CD4-positive, alpha-beta T cell treated with Interleukin-12 subunit alpha and Interleukin-12 subunit beta, for 1 hour (primary cell): ENCODE data around the gene SENP5.
A peak's percentile ranks its signal among the peaks of the same experiment; 100 is the strongest.
"Not testable (repeated sequence)": the region's sequence is repeated elsewhere in the genome, so short reads cannot be mapped to it uniquely, and the experiment has no call there.

Experiments used
- DNase-seq: peaks from one replicate; pipeline ENCODE4 v3.0.0-alpha.2; 2020

Gene SENP5

GRCh38 chr3:196867507-196868296 lies at the start of gene SENP5:
SENP5 (plus strand) TSS chr3:196867920; CDS start chr3:196885182, 17,262 bp downstream.
- peak; percentile 90 for DNase-seq

GRCh38 chr3:196821806-196822355 lies 45.8 kb upstream of the SENP5 start:
- no peak for DNase-seq

- not testable (repeated sequence) for DNase-seq
These were observed 38.1 kb upstream of the SENP5 start for GRCh38 chr3:196829651-196830050.

GRCh38 chr3:196835086-196835485 lies 32.6 kb upstream of the SENP5 start:
- DNase-seq: no peak

- DNase-seq: not testable (repeated sequence)
These were observed 31.1 kb upstream of the SENP5 start for GRCh38 chr3:196836626-196837025.

DNA sequence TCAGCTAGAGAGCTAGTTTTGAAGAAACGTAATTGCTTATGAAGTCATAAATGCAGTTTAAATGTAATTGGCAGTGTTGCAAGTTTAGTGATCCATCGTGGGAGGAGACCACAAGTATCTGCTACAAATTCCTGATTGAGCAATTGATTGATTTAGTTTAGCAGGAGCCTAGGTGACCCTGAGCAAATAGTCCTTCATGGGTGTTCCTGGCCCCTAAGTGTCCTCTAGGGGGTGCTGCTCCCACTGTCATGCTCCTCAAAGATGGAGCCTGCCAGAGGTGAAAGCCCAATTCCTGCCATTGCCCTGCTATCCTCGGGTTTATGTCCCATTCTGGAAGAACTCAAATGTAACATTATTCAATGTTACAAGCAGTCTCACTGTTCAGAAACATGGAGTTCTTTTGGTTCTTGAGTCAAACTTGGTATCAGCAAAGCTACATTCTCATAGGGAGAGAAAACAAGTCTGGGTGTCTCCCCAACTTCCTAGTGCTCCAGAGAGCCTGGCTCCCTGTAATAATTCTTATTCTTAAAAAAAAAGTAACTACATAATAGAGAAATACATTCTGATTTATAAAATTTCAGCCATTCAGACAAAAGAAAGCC lies 29.8 kb upstream of the SENP5 start:
- DNase-seq: peak; percentile 80

- not testable (repeated sequence) for DNase-seq
These were observed 28.4 kb upstream of the SENP5 start for GRCh38 chr3:196839351-196839750.

GRCh38 chr3:196842567-196843434 lies 24.9 kb upstream of the SENP5 start:
- DNase-seq: no peak

- no peak for DNase-seq
These were observed 24.1 kb upstream of the SENP5 start for GRCh38 chr3:196843435-196844110.

GRCh38 chr3:196844235-196845219 lies 23.2 kb upstream of the SENP5 start:
- DNase-seq: not testable (repeated sequence)

DNA sequence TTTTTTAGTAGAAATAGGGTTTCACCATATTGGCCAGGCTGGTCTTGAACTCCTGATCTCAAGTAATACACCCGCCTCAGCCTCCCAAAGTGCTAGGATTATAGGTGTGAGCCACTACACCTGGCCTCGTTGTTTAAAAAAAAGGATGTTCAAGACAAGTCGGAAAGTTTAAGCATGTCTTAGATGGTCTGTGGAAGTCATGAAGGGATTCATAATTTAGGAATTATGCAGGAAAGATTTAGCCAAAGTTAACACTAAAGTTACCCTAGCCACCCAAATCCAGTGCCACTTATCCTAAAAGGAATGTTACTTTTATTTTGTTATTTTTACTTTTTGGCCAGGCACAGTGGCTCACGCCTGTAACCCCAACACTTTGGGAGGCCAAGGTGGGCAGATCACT lies 19.3 kb upstream of the SENP5 start:
- not testable (repeated sequence) for DNase-seq

- no peak for DNase-seq
These were observed 18.5 kb upstream of the SENP5 start for GRCh38 chr3:196849180-196849741.

DNA sequence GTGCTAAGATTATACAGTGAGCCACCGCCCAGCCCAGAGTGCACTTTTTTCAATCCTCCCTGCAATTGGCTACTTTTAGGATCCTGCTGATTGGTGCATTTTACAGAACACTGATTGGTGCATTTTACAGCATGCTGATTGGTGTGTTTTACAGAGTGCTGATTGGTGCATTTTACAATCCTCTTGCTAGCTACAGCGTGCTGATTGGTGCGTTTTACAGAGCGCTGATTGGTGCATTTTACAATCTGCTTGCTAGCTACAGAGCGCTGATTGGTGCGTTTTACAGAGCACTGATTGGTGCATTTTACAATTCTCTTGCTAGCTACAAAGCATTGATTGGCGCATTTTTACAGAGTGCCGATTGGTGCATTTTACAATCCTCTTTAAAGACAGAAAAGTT lies 4.7 kb upstream of the SENP5 start:
- DNase-seq: not testable (repeated sequence)

DNA sequence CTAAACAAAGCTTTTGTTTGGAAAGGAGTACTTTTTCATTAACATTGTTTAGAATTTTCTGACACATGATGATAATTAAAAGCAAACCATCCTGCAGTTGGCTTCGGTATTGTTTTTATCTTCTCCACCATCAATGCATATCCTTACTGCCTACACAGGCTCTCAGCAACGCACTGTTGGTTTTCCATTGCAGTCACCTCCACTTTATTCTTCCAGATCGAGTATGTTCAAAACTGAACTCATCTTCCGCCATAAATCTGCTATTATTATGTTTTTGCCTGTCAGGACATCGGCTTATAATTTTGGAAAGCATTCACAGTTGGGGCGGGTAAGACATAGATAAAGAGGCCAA lies 589 bp upstream of the SENP5 start:
- DNase-seq: no peak

DNA sequence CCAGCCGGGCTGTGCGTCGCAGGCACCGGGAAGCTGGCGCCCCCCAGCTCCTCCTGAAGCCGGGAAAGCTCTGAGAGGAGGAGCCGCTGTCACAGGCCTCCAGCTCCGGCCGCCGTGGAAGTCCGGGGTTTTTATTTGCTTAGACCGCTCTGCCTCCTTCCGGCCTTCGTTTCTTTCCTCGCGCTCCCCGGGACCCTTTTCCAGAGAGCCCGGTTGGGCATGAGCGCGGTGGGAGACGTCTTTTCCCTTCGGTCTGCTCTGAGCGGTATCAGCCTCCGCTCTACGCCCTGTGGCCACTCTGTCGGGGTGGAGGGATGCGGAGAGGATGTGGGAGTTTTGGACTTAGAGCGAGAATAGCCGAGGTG lies 559 bp downstream of the SENP5 start:
- DNase-seq: peak; percentile 12

GRCh38 chr3:196872316-196872715 lies 4.6 kb downstream of the SENP5 start:
- DNase-seq: no peak

DNA sequence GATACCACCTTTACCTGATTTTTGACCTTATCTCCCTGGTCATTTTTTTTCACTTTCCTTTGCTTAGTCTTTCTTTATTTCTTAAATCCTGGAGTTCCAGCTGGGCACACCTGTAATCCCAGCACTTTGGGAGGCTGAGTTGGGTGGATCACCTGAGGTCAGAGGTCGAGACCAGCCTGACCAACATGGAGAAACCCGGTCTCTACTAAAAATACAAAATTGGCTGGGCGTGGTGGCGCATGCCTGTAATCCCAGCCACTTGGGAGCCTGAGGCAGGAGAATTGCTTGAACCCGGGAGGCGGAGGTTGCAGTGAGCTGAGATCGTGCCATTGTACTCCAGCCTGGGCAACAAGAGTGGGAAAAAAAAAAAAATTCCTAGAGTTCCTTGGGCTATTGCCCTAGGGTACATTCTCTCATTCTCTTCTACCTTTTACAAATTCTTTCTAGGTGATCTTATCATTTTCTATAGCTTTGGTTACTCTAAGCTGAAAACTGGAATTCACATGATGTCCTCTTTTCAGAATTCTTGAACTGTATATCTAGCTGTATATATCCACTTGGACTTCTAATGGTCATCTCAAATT lies 6.9 kb downstream of the SENP5 start:
- not testable (repeated sequence) for DNase-seq

GRCh38 chr3:196875258-196875657 lies 7.5 kb downstream of the SENP5 start:
- DNase-seq: no peak

- no peak for DNase-seq
These were observed 15.6 kb downstream of the SENP5 start for GRCh38 chr3:196883361-196883760.

DNA sequence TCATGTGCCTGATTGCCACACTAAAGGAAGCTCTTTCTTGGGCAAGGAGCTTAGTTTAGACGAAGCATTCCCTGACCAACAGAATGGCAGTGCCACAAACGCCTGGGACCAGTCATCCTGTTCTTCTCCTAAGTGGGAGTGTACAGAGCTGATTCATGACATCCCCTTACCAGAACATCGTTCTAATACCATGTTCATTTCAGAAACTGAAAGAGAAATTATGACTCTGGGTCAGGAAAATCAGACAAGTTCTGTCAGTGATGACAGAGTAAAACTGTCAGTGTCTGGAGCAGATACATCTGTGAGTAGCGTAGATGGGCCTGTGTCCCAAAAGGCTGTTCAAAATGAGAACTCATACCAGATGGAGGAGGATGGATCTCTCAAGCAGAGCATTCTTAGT lies 18.4 kb downstream of the SENP5 start:
- DNase-seq: no peak
